Left lung (tissue), 10 donors: ENCODE results near the gene BCAS3. TPM values are rescaled to one million over a fixed set of nuclear protein-coding genes. Genes with fewer than 3 reads are reported as not detected.

Experiments
- ATAC-seq: fragments of 200-7000 bp; cut with Tn5 transposase; one replicate; pipeline ENCODE4 v1.9.1; 2020; ENCODE audit warnings: moderate library complexity
- DNase-seq, 4 donors: peaks; one replicate each; pipeline ENCODE4 v3.0.0-alpha.2; 2013 to 2020
- H3K27ac ChIP-seq, 2 donors: fragments of 200-600 bp; sonication (generic) in 1 of 2; one replicate each; pipeline versions ENCODE4 v1.5.0 to v1.8.0; 2020 to 2021
- H3K27me3 ChIP-seq, 2 donors: fragments of 200-600 bp; sonication (generic) in 1 of 2; one replicate each; pipeline versions ENCODE4 v1.5.0 to v1.8.0; 2020 to 2021
- H3K36me3 ChIP-seq, 2 donors: fragments of 200-600 bp; sonication (generic) in 1 of 2; one replicate each; pipeline versions ENCODE4 v1.5.0 to v1.8.0; 2020 to 2021
- H3K4me1 ChIP-seq, 2 donors: fragments of 200-600 bp; one replicate each; pipeline ENCODE4 v1.8.0; 2021
- H3K4me3 ChIP-seq, 2 donors: fragments of 200-600 bp; sonication (generic) in 1 of 2; one replicate each; pipeline versions ENCODE4 v1.5.0 to v1.8.0; 2020 to 2021; ENCODE audit warnings: mild to moderate bottlenecking in 1 of 2
- H3K9me3 ChIP-seq, 2 donors: fragments of 200-600 bp; sonication (generic) in 1 of 2; one replicate each; pipeline versions ENCODE4 v1.5.0 to v1.8.0; 2020 to 2021
- CTCF ChIP-seq, 2 donors: fragments of 200-600 bp; sonication (generic) in 1 of 2; IDR thresholded peaks; one replicate each; pipeline versions ENCODE4 v1.5.0 to v1.8.0; 2021; ENCODE audit warnings: antibody characterized with exemption in 2 of 2
- intact Hi-C, 2 donors: fragments of 100-400 bp; cut with DNase I; formaldehyde crosslinking; loops; one replicate each; pipeline versions ENCODE4 v1.11.2 to v1.14.2; 2022
- polyA plus RNA-seq, 6 donors: library from polyadenylated mRNA; unstranded; fragments of 120-200 nt; gene quantifications; one replicate each; pipeline ENCODE4 v1.2.1, GENCODE V29; 2013; ENCODE audit not compliant: insufficient read length in 6 of 6
- total RNA-seq, 2 donors: library from RNA; stranded (reverse); fragmentation: NEBNext Ultra II Directional; extraction: Animal tissue kit (Norgen Biotek cat#: 25700); gene quantifications; one replicate each; pipeline ENCODE4 v1.2.1, GENCODE V29; 2021
- donor health status: DM: no; HTN: yes; CAD: no.
- donor health status: DM: no; HTN: no; CAD: no.

The BCAS3 gene
- total and polyA plus RNA-seq, 8 donors, result 21.2 to 29.6 (median 28.0) TPM

GRCh38 chr17:61058066-61058465 is 380.4 kb downstream of the BCAS3 start:
- intact Hi-C loops, result no loop called here

GRCh38 chr17:61063528-61063927 is 385.9 kb downstream of the BCAS3 start:
- Histone ChIP-seq H3K4me3 (no peak overlapping the region), H3K4me1 (peaks cover 6 to 20% of the 10 kb centered on the region in 2 donors), H3K36me3 (no peaks in the 10 kb centered on the region), H3K27me3 (no peaks in the 10 kb centered on the region), H3K27ac (no peak overlapping the region), H3K9me3 (no peaks in the 10 kb centered on the region)
- ATAC-seq (no peak), DNase-seq (no peak)
- intact Hi-C loops, result no loop called here
- no peak for TF ChIP-seq CTCF (IDR thresholded peaks at IDR 0.05)

More at GRCh38 chr17:61058066-61058465, 380.4 kb downstream of the BCAS3 start:
- ATAC-seq (no peak), DNase-seq (no peak)
- H3K27me3 ChIP-seq, result no peaks in the 10 kb centered on the region
- H3K9me3 ChIP-seq, result no peaks in the 10 kb centered on the region
- no peak for TF ChIP-seq CTCF (IDR thresholded peaks at IDR 0.05)
- no peaks in the 10 kb centered on the region for H3K36me3 ChIP-seq
- no peaks in the 10 kb centered on the region for H3K4me1 ChIP-seq
- no peak overlapping the region for H3K27ac ChIP-seq
- no peak overlapping the region for H3K4me3 ChIP-seq

- DNase-seq, result no peak
- Histone ChIP-seq H3K27me3 (no peaks in the 10 kb centered on the region), H3K4me1 (peaks cover 6 to 20% of the 10 kb centered on the region in 2 donors), H3K36me3 (no peaks in the 10 kb centered on the region), H3K4me3 (no peak overlapping the region), H3K9me3 (no peaks in the 10 kb centered on the region), H3K27ac (no peak overlapping the region)
- intact Hi-C loops, result no loop called here
- TF ChIP-seq CTCF (IDR thresholded peaks at IDR 0.05), result no peak
- peak; percentile 49 for ATAC-seq
Observed at GRCh38 chr17:61064087-61064951, 386.7 kb downstream of the BCAS3 start.

GRCh38 chr17:61065263-61065773 is 387.7 kb downstream of the BCAS3 start:
- ATAC-seq, result peak; percentile 62
- Histone ChIP-seq H3K27me3 (no peaks in the 10 kb centered on the region), H3K4me3 (no peak overlapping the region), H3K36me3 (no peaks in the 10 kb centered on the region), H3K9me3 (no peaks in the 10 kb centered on the region), H3K4me1 (peaks cover 6 to 20% of the 10 kb centered on the region in 2 donors), H3K27ac (peak overlapping the region in 1 of 2 donors; percentile 0)
- intact Hi-C loops, result no loop called here
- peak in 1 of 4 donors; percentile 58 for DNase-seq
- TF ChIP-seq CTCF (IDR thresholded peaks at IDR 0.05), result no peak

- Histone ChIP-seq H3K9me3 (no peaks in the 10 kb centered on the region), H3K27me3 (no peaks in the 10 kb centered on the region), H3K27ac (no peak overlapping the region), H3K4me3 (no peak overlapping the region), H3K36me3 (no peaks in the 10 kb centered on the region), H3K4me1 (peaks cover 6 to 20% of the 10 kb centered on the region in 2 donors)
- no peak for TF ChIP-seq CTCF (IDR thresholded peaks at IDR 0.05)
- DNase-seq, result no peak
- ATAC-seq, result no peak
- intact Hi-C loops, result no loop called here
Observed at GRCh38 chr17:61066062-61066461, 388.4 kb downstream of the BCAS3 start.
